HS-5 (cell line): Measurements from ENCODE around the gene TENM3.
"Not testable (repeated sequence)": the region's sequence is repeated elsewhere in the genome, so short reads cannot be mapped to it uniquely, and the experiment has no call there.

Experiments used
- DNase-seq: peaks from one replicate; pipeline ENCODE4 v3.0.0-alpha.2; 2012; ENCODE audit warnings: low read depth

The TENM3 gene

DNA sequence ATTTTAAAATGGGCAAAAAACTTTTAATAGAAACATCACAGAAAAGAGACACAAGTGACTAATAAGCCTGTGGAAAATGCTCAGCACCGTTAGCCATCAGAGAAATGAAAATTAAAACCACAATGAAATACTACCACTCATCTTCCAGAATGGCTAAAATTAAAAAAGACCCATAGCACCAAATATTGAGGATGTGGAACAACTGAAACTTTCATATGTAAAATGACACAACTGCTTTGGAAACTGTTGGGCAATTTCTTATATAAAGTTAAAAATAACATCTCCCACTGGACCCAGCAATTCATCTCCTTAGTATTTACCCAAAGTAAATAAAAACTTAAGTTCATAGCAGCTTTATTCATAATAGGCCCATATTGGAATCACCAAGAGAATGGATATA lies 94.2 kb downstream of the TENM3 start:
- no peak for DNase-seq

DNA sequence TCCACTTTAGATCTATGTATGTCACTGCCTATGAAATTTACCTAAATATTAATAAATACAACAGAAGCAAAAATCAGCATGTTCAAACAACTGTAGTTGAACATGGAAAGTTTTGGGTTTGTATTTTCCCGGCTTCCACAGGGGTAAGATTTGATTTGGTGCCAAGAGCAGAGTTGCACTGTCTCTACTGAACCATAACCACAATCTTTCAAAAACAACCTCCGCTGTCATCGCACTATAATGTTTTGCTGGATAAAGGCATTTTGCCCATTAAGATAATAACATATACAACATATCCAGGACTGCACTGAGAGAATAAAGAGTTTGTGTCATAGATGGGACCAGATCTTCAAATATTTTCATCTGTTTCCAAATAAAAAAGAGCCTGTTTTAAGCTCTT lies 94.9 kb downstream of the TENM3 start:
- no peak for DNase-seq

DNA sequence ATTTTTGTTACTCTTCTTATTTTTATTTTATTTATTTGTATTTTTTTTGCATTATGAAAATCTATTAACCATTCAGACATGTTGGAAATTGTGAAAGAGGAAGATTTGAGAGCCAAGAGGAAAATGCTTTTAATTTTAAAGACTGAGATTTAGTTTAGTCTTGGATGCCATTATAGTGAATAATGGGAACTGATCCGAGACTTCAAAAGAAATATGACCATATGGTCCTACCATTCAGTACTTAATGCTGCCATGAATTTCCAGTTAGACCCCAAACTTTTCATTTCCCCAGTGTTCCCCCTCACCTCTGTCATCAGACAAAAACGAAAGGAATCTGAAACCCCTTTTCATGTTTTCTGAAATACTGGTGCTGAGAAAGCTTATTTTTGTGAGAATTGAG lies 95.5 kb downstream of the TENM3 start:
- DNase-seq, result no peak

DNA sequence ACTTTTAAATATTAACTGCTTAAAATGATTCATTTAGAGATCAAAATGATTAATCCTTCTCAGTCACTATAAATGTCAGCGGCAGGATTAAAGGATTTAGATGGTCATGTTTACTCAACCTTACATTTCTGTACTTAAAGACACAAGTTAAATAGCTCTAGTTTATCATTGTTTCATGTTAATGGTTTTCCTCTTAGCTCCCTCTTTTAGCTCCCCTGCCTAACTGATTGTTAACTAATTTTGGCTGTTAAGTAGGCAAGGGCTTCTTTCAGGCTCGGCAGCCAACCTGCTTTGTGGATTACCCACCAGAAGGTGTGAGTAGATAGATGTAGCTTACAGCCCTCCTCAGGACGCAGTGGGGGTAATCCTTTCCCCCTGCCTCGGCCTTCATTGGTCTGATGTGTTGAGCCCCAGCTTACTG lies 96.0 kb downstream of the TENM3 start:
- no peak for DNase-seq

DNA sequence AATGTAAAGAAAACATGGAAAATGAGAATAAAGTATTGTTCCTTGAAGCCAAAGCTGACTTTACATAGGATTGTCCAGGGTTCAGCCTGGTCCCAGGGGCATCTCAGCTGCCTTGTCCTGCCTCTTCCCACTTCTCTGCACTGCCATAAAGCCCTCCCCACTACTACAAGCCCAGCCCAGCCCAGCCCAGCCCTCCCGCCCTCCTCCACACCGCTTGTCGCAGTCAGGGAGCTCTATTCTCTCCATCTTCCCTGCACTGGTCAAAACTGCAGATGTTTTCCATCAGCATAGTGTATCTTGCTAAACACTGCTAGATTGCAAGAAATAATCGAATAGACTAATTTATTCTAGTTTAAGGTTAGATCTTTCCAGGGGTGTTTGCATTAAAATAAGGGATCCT lies 100.3 kb downstream of the TENM3 start:
- DNase-seq, result no peak

DNA sequence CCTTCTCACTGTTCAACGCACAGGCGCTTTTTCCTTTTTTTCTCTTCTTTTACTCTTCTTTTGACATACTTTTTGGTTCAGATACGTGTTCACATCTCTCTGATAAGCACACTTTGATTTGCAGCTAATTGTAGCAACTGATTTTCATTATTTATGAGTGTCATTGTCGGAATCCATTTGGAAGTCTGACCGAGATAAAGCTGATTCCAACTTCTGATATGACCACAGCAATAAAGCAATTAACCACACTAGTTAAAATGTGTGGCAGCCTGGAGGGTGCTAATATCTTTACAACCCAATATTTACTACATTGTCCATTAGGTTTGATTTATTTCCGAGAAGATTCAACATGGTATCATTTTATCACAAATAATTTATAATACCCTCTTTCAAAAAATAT lies 101.8 kb downstream of the TENM3 start:
- no peak for DNase-seq

DNA sequence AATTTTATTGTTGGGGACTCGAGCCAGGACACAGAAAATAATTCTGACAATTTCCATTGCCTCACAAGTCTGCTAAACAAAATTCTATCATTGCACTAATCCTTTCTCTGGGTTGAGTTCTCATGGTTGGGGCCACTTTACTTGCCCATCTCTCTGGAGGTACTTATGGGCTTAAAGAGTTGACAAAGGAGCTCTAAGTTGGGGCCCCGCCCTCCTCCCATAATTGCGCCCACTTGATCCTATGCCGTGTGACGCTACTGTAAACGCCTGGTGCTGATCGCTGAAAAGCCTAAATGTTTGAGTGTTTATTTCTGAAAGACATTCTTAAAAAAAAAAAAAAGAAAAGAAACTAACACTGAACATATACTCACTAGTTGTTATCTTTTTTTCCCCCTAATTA lies 103.0 kb downstream of the TENM3 start:
- no peak for DNase-seq

DNA sequence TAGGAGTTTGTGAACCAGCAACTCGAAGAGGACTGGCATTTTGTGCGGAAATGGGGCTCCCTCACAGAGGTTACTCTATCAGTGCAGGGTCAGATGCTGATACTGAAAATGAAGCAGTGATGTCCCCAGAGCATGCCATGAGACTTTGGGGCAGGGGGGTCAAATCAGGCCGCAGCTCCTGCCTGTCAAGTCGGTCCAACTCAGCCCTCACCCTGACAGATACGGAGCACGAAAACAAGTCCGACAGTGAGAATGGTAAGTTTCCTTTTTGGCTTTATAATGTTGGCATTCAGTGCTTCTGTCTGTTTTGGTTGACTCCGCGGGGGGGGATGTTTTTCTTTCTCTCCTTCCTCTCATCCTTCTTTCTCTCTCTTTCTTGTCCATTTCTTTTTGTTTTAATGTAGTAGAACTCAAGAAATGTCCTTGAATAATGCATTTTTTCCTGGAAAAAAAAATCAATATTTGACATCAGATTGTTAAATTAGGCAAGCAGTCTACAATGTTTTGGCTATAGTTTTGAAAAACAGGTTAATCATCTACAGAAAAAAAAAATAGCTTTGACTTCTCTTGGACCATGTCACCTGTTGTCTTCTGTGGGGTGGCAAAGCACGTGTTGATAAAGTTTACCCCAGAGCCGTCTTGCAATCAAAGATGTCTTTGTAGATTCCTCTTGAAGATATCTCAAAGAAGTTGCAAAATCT lies 103.6 kb downstream of the TENM3 start:
- DNase-seq, result no peak

DNA sequence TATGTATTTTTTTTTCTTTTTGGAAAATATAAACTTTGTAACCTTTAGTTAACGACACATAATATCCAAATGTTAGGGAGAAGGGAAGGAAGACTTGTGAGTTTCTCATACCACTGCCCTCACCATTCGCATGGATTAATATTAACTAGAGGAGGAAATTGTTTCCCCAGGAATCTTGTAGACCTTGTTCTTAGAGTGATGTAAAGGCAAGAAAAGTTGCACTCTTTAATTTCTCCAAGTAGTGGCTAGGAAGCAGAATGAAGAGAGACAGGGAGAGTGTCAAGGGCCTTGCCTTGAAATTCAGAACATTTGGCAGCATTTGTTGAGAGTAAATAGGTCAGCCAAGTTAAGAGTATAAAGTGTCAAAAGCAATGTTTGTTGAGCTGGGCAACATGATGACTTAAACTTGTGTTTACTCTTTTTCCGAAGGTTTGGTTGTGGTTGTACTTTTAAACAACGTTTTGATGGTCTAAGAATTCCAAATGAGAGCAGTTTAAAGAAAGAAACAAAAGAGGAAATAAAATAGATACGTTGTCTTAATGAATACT lies 105.7 kb downstream of the TENM3 start:
- DNase-seq, result no peak

DNA sequence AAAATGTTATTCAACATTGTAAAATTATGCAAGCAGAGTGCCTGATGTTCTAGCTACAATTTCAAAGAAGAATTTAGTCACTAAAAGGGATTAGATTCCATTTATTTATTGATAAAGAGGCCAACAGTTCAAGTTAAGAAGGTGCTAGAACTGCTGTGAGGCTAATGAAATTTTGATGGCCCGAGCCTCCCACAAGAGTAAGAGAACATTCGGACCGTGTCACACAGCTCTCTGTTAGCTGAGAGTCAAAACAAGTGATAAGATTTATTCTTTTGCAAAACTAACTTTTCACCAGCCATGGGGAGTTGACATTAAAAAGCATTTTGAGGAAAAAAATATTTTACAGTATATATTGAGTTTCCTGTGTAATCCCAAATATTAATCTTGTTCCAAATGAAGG lies 106.8 kb downstream of the TENM3 start:
- DNase-seq, result no peak

DNA sequence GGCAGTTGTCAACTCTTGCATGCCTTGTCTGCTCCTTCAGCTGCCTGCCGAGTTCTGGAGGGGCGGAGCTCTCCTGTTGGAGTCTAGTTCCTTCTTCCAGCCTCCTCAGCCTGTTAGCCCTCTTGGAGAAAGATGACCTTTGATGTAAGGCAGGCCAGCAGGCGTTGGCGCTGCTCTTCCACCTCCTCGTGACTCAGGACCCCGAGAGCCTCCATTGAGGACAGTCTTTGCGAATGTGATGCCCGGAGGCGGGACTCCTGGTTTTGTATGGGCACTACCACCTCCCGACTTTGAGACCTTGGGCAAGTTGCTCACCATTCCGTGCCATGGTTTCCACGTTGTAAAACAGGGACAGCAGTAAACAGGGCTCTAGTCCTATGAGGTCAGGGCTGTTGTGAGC lies 108.3 kb downstream of the TENM3 start:
- no peak for DNase-seq

DNA sequence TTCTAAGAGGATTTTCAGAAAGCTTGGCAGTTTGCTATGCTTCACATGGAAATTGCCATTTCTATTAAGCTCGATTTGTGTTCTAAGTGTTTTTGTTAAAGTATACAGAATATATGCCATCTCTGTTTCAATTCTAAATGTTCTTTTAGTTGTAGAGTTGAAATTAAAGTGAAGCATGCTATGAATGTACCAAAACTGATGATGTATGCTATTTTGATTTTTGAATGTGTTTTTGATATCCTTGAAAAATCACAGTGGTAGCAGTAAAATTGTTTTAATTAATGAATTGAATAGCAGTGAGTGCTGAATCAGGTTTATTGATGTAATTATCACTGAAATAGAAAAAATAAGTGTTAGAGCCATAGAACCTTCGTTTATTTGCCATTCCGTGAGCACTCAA lies 110.9 kb downstream of the TENM3 start:
- no peak for DNase-seq

DNA sequence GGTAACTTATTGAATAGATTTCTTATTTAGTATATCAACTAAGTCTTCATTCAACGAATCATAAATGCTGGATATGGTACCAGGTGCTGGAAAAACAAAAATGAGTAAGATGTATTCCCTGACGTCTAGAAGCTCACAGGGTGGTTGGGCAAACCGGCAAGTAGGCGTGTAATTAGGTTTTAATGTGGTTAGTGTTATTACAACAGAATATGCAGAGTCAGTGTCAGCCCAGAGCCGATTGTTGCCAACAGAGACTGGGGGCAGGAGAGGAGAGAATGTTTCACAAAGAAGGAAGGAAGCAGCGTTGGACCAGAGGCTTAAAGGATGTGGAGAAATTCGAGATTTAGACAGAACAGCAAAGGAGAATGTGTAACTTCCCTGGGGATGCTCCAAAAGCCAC lies 111.7 kb downstream of the TENM3 start:
- no peak for DNase-seq

DNA sequence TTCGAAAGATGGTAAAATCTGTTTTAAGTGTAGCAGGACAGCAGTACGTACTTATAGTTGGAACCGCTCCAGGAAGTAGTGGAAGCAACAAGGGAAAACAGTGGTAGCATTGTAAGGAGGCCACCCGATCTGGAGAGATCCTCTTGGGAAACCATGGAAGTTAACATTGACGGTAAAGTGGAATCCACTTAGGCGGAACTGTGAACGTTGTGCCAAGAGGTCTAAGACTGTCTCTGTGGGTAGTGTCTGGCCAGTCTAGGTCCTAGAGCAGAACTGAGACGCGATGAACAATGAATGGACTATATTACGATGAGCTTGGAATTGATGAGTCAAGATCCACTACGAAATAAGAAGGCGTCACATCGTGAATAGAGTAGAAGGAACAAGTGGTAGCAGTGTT lies 124.0 kb downstream of the TENM3 start:
- DNase-seq, result no peak

DNA sequence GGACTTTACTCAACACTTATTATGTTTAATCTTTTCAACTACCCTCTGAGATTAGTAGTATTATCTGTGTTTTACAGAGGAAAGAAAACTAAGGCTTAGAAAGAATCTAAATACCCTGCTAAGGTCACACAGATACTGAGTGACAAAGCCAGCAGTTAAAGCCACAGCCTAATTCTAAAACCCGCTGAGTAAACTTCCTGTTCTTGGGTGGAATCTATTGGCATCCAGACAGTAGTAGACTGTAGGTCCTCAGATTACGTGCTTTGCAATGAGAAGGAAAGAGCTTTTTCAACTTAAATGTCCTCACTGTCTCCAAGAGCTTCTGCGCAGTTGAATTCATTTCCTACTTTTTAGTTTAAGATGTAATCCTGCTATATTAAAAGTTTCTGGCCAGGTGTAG lies 126.0 kb downstream of the TENM3 start:
- no peak for DNase-seq

DNA sequence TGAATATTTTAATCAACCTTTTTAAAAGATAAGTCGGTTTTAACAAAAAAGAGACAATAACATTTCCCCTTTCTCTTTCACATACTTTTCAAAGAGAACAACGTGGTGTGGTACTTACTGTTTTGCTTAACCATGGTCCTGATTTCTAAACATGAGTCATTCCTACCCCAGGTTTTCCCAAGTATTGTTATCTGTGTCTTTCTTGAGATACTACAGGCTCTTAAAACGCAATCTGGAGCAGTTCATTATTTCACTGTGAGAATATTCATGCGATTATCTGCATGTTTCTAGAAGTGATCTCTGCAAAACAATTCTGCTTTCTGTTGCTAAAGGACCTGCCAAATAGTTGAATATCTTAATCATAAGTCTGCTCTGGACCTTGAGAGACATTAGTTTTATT lies 127.3 kb downstream of the TENM3 start:
- DNase-seq, result no peak

DNA sequence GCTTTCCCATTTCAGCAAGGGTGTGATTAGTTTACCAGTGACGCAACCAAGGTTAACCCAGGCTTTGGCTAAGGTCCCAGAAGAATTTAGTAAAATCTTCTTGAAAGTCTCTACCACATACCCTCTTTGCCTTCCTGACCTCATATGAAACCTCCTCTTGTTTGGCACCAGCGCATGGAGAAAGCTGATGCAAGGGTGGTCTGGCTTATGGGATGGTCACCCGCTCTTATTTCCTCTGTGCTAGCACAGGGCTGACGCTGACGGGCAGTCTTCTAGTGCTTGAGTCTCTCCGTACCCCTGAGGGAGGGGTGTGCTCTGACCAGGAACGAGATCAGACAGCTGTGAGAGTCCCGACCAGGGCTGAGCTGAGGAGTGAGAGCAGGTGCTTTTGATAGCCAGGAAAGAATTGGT lies 137.6 kb downstream of the TENM3 start:
- DNase-seq, result no peak

DNA sequence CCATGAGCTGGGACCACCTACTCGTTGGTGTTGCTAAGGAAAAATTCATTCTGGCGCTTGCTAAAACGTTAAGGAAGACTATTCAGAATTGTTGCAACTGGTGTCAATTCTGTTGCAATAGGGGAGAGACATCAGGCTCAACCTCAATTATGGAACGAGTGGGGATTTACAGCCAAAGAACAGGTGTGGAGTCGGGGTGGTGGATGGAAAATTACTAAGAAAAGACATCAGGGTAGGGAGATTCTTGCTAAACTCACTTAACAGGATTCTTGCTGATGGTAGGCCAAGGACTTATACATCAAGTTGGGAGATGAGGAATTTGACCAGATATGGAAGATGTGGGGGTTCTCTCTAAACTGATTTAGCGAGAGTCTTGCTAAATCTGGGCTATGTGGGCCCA lies 139.7 kb downstream of the TENM3 start:
- no peak for DNase-seq

DNA sequence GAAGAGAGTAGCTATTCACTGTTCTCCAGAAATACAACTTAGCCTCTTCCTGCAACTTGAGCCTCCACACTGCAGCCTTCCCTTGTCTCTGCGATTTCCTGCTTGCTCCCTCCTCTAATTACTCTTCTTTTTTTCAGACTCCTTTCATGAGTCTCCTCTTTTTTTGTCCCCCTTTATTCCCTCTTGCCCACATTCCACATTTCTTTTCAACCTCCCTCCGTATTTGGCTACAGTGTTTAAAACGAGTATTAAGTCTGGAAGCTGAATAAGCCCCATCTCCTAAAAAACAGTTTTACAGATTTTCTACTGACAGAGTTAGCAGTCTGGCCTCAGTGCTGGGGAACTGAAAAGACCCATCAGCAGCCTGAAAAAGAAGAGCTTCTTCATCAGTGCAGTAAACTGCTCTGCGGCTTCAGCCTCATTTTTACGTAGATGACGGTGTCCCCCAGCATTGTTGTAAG lies 141.5 kb downstream of the TENM3 start:
- DNase-seq, result no peak

DNA sequence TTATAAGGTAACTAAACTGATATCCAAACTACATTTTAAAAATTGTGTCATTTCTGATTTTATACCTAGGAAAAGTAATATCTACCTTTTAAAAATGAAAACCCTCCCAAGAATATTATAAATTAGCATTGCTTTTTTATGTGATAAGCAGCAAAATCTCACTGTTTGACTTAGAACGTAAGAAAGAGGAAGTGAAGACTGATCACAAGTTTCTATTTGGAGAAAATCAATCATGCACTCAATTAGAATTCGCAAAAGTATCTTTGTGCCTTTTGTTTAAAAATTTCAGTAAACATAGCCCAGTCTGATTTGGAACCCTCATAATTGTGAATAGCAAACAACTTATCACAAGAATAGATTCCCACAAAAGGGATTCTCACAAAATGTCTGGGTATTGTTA lies 142.7 kb downstream of the TENM3 start:
- DNase-seq, result no peak

DNA sequence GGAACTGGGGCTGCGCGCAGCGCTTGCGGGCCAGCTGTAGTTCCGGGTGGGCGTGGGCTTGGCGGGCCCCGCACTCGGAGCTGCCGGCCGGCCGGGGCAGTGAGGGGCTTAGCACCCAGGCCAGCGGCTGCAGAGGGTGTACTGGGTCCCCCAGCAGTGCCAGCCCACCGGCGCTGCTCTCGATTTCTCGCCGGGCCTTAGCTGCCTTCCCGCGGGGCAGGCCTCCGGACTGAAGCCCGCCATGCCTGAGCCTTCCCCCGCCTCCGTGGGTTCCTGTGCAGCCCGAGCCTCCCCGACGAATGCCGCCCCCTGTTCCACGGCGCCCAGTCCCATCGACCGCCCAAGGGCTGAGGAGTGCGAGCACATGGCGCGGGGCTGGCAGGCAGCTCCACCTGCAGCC lies 143.4 kb downstream of the TENM3 start:
- DNase-seq, result not testable (repeated sequence)

DNA sequence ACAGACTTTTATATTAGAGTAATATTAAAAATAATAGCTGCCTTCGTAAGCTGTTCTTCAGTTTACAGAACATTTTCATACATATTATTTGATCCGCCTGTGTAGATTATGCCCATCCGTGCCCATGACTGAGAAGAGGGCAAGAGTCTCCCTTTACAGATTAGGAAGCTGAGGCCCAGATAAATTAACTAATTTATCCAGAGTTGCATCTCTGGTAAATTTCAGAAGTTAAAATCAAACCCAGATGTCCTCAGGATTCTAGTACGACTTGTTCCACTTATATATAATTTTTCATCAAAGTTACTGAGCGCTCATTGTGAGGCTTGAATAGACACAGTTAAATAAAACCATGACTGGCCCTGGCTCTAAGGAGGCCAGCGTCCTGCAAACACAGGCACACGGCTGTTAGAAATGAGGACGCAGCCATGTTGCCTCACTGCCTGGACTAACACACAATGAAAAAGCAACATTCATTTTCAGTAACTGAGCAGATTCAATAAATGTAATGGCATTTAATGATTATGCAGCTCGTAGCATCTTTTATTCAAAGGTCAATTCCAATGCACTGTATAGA lies 148.0 kb downstream of the TENM3 start:
- no peak for DNase-seq

DNA sequence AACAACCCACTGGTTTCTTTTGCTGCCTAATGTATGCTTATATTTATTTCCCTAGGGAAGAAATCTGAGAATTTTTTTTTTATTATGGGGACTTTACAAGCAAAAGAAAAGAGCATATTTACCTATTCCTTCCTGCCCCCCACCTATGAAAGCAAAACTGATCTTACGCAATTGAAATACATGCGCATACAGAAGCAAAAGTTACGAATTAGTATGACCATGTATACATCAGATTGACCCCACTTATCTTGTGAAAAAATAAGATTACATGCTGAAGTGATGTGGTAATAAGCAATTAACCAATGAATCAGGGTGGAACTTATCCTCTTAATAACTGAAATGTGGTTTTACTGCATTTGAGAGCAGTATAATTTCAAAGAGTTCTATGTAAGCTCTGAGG lies 151.0 kb downstream of the TENM3 start:
- no peak for DNase-seq

DNA sequence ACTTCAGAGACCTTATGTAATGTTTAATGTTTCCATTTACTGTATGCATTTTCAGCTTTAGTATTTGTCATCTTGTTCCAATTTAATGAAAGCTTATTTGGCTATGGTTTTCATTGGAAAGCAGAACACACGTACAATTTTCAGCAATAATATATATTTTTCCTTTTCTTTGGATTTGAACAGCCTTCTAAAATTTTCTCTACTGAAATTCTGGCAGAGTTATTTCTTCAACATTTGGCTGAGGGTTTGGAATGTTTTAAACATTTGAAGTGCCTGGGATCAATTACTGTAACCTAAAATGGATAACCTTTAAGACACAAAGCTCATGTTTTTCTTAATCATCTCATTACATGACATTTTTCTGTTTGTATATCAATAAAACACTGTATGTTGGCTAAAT lies 156.9 kb downstream of the TENM3 start:
- no peak for DNase-seq
